Osteoblast (primary cell): ENCODE results near the gene MZF1. TPM values are rescaled to one million over a fixed set of nuclear protein-coding genes. Genes with fewer than 3 reads are reported as not detected.
A peak's percentile ranks its signal among the peaks of the same experiment; 100 is the strongest.
"Not testable (repeated sequence)": the region's sequence is repeated elsewhere in the genome, so short reads cannot be mapped to it uniquely, and the experiment has no call there.

Source experiments
- DNase-seq: peaks from one replicate; pipeline ENCODE4 v3.0.0; 2011; ENCODE audit warnings: low spot score, mixed read lengths; ENCODE audit not compliant: insufficient read length; ENCODE audit errors: missing footprints
- H2AFZ ChIP-seq: 2 replicates; pipeline ENCODE4 v1.6.0; 2011; ENCODE audit warnings: mild to moderate bottlenecking, low read length
- H3K27ac ChIP-seq: 2 replicates; pipeline ENCODE4 v1.5.1; 2011; ENCODE audit warnings: mild to moderate bottlenecking, low read depth, low read length, moderate library complexity
- H3K27me3 ChIP-seq: 2 replicates; pipeline ENCODE4 v1.6.0; 2012; ENCODE audit warnings: mild to moderate bottlenecking, control low read depth, inconsistent platforms, low read length, moderate library complexity; ENCODE audit not compliant: insufficient read depth
- H3K36me3 ChIP-seq: 2 replicates; pipeline ENCODE4 v1.5.1; 2011; ENCODE audit warnings: mild to moderate bottlenecking, low read length, control low read depth, moderate library complexity; ENCODE audit not compliant: insufficient read depth
- H3K4me1 ChIP-seq: 2 replicates; pipeline ENCODE4 v1.5.1; 2011; ENCODE audit warnings: mild to moderate bottlenecking, low read length, control low read depth, moderate library complexity; ENCODE audit not compliant: insufficient read depth
- H3K4me2 ChIP-seq: 2 replicates; pipeline ENCODE4 v1.6.0; 2011; ENCODE audit warnings: mild to moderate bottlenecking, low read length; ENCODE audit not compliant: insufficient read depth
- H3K4me3 ChIP-seq: fragments of 200-600 bp; sonication (generic); 3 replicates; pipeline ENCODE4 v1.5.1; 2012; ENCODE audit warnings: mild to moderate bottlenecking, low read length, inconsistent platforms; ENCODE audit not compliant: insufficient read depth
- H3K79me2 ChIP-seq: 2 replicates; pipeline ENCODE4 v1.6.0; 2012; ENCODE audit warnings: mild to moderate bottlenecking, low read length, control low read depth, inconsistent platforms; ENCODE audit not compliant: insufficient read depth
- H3K9me3 ChIP-seq: 2 replicates; pipeline ENCODE4 v1.5.1; 2011; ENCODE audit warnings: low read depth, low read length, control low read depth
- H4K20me1 ChIP-seq: 2 replicates; pipeline ENCODE4 v1.6.0; 2012; ENCODE audit warnings: mild to moderate bottlenecking, low read length, control low read depth; ENCODE audit not compliant: insufficient read depth
- total RNA-seq: library from RNA; depleted of rRNA; stranded (reverse); fragments of >200 nt; gene quantifications from 2 replicates; pipeline ENCODE4 v1.2.3, GENCODE V29; 2012
- TF ChIP-seq, protein P1 (sequence below): IDR thresholded peaks from 2 replicates; pipeline ENCODE4 v1.5.1; 2011; ENCODE audit warnings: mild to moderate bottlenecking, low read depth, low read length, moderate library complexity; ENCODE audit errors: extremely low read depth

The MZF1 gene
- total RNA-seq = 22.7 and 23.9 TPM in 2 replicates

DNA sequence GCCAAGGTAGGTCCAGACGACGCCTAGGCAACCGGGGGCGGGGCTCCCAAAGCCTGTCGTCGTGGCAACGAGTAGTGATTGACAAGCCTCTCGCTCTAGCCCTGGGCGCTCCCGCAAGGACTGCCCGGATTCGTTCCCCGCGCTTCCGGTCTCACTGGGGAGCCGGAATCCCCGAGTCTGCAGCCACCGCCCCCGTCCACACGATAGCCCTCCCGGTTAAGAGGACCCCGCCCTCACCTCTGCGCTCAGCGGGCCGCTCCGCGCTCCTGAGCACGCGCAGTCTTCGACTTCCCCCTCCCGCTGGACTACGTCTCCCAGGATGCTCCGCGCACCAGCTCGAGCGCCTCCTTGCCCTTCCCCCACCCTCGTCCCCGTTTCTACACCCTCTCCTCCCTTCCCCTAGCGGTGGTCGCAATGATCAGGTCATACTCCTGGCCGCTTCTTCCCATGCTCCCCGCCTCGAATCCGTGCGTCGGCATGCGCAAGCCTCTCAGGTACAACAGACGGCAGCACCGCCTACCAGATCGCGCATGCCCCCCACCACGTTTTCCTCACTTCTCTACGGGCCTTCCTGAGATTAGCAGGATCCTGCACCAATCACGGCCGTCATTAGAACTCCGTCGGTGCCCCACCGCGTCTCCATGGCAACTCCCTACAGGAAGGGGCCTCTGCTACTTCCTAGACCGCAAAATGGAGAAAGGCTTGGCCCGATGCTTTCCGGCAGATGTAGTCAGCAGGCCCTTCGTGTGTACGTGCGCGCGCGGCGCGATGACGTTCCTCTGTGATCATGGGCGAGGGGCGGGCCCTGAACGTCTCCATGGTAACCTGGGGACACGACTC, at the start of gene MZF1:
Gene MZF1 (minus strand): TSS at position 518 of the 840 bp plus-strand sequence. CDS start 1,946 bp downstream, outside the sequence.
- Histone ChIP-seq H3K27me3 (no peaks in the 10 kb centered on the region), H3K9me3 (no peaks in the 10 kb centered on the region), H3K79me2 (peaks cover 27% of the 10 kb centered on the region), H2AFZ (peak within 1 kb of the TSS; percentile 92), H3K4me1 (peaks cover 13% of the 10 kb centered on the region), H3K27ac (peak within 1 kb of the TSS; percentile 93), H3K36me3 (peaks cover 6% of the 10 kb centered on the region), H4K20me1 (no peaks in the 10 kb centered on the region), H3K4me3 (peak within 1 kb of the TSS; percentile 82), H3K4me2 (peak within 1 kb of the TSS; percentile 90)
- DNase-seq = peak; percentile 99
- TF ChIP-seq, protein P1, sequence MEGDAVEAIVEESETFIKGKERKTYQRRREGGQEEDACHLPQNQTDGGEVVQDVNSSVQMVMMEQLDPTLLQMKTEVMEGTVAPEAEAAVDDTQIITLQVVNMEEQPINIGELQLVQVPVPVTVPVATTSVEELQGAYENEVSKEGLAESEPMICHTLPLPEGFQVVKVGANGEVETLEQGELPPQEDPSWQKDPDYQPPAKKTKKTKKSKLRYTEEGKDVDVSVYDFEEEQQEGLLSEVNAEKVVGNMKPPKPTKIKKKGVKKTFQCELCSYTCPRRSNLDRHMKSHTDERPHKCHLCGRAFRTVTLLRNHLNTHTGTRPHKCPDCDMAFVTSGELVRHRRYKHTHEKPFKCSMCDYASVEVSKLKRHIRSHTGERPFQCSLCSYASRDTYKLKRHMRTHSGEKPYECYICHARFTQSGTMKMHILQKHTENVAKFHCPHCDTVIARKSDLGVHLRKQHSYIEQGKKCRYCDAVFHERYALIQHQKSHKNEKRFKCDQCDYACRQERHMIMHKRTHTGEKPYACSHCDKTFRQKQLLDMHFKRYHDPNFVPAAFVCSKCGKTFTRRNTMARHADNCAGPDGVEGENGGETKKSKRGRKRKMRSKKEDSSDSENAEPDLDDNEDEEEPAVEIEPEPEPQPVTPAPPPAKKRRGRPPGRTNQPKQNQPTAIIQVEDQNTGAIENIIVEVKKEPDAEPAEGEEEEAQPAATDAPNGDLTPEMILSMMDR = peak; percentile 16

DNA sequence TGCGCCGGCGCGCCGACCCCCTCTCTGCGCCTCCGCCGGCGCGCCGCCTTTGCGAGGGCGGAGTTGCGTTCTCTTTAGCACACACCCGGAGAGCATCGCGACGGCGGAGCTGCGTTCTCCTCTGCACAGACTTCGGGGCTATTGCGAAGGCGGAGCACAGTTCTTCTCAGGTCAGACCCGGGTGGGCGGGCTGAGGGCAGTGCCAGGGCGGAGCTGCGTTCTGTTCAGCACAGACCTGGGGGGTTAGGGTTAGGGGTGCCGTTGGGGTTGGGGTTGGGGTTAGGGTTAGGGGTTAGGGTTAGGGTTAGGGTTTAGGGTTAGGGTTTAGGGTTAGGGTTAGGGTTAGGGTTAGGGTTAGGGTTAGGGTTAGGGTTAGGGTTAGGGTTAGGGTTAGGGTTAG, 34.1 kb upstream of the MZF1 start:
- not testable (repeated sequence) for H3K4me1 ChIP-seq, DNase-seq, H3K4me2 ChIP-seq, H3K79me2 ChIP-seq, H3K9me3 ChIP-seq, H3K27me3 ChIP-seq, H3K4me3 ChIP-seq, H4K20me1 ChIP-seq, H3K36me3 ChIP-seq, H3K27ac ChIP-seq, H2AFZ ChIP-seq

DNA sequence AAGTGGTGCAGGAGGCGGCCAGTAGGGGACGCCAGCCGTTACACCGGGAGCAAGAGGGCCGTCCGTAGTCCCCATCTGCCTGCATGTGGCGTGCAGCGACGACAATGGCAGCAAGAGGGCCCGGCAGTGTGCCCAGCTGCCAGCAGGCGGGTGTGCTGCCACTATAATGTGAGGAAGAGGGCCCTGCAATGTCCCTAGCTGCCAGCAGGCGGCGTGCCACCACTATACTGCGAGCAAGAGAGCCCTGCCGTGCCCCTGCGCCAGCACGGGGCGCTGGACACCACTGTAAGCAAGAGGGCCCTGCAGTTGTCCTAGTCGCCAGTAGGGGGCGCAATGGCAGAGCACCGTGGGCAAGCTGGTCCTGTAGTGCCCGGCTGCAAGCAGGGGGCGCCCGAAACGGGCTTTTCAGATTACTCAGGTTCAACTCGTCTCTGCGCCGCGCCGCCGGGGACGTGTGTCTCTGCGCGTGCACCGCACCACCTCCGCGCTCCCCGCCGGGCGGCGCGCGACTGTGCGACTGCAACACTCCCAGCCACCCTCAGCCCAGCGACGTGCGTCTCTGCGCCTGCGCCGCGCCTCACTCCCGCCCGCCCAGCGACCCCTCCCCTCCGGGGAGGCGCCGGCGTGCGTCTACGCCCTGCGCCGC, 33.2 kb upstream of the MZF1 start:
- H4K20me1 ChIP-seq, H3K79me2 ChIP-seq, DNase-seq, H3K36me3 ChIP-seq, H3K9me3 ChIP-seq, H3K27me3 ChIP-seq, H3K27ac ChIP-seq, H3K4me3 ChIP-seq, H2AFZ ChIP-seq, H3K4me2 ChIP-seq, H3K4me1 ChIP-seq: not testable (repeated sequence)

DNA sequence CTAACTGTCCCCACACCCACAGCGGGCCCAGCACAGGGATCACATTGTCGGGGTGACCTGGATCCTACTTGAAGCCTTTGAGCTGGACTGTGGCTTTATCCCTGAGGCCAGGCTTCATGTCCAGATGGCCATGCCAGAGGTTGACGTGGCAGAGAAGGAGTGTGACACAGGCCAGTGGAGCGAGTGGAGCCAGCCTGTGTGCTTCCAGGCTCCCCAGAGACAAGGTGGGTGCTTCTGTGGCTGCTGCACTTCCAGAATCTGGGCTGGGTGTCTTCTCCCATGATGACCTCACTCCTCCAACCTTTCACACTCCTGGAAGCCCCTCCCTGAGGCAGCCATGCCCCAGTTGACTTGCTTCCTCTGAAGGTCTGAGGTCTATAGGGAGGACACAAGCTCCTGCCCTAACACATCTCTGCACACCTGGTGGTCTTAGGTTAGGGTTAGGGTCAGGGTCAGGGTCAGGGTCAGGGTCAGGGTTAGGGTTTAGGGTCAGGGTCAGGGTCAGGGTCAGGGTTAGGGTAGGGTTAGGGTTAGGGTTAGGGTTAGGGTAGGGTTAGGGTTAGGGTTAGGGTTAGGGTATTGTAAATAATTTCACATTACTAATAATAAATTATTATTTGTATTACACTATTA, 13.1 kb upstream of the MZF1 start:
- TF ChIP-seq, protein P1 = no peak
- no peak overlapping the region for H2AFZ ChIP-seq
- H3K36me3 ChIP-seq = peaks cover 17% of the 10 kb centered on the region
- H3K4me1 ChIP-seq = peaks cover 6% of the 10 kb centered on the region
- no peak overlapping the region for H3K4me3 ChIP-seq
- peaks cover 19% of the 10 kb centered on the region for H3K79me2 ChIP-seq
- H3K27ac ChIP-seq = peak overlapping the region; percentile 47
- H3K27me3 ChIP-seq = no peaks in the 10 kb centered on the region
- no peaks in the 10 kb centered on the region for H3K9me3 ChIP-seq
- H4K20me1 ChIP-seq = peaks cover 2% of the 10 kb centered on the region
- no peak overlapping the region for H3K4me2 ChIP-seq
- peak; percentile 55 for DNase-seq
